A549 (cell line): ENCODE results near the gene FGR. TPM values are rescaled to one million over a fixed set of nuclear protein-coding genes. Genes with fewer than 3 reads are reported as not detected.

Source experiments
- ATAC-seq, 2 experiments: fragments of 200-7000 bp in 1 of 2; fragments of >200 bp in 1 of 2; cut with Nextera tagmentation in 1 of 2; cut with Tn5 transposase in 1 of 2; 3 replicates each; pipeline versions ENCODE4 v1.8.0 to v1.9.1; 2018 to 2020; ENCODE audit warnings: mild to moderate bottlenecking in 1 of 2, moderate library complexity in 1 of 2
- CTCF ChIA-PET: fragments of 300-600 bp; sonication (Branson Sonifier 250); formaldehyde crosslinking; extraction: SDS; loops from one replicate; lab custom pipeline; 2021; ENCODE audit warnings: antibody characterized with exemption, inconsistent platforms; lab: Yijun Ruan, JAX
- POLR2A ChIA-PET: fragments of 350-600 bp; formaldehyde crosslinking; extraction: SDS; loops from one replicate; lab custom pipeline; 2021; ENCODE audit warnings: antibody characterized with exemption, inconsistent platforms; lab: Yijun Ruan, JAX
- DNase-seq, 2 experiments: peaks; one replicate each; pipeline versions ENCODE4 v3.0.0 to v3.0.0-alpha.2; 2011 to 2016; ENCODE audit warnings: low read depth in 1 of 2, low spot score in 1 of 2
- FAIRE-seq: peaks from 2 replicates; lab custom pipeline; 2011; peaks lifted over from hg19 to GRCh38; lab: Jason Lieb, UNC
- H3K27ac ChIP-seq, 2 experiments: fragments of >200 bp; sonication (Bioruptor Twin); formaldehyde crosslinking; 3 replicates each; pipeline ENCODE4 v1.5.1; 2016 to 2017
- H3K4me1 ChIP-seq: fragments of >200 bp; sonication (Bioruptor Twin); formaldehyde crosslinking; 3 replicates; pipeline ENCODE4 v1.6.1; 2016
- H3K4me2 ChIP-seq: fragments of >200 bp; sonication (Bioruptor Twin); formaldehyde crosslinking; 3 replicates; pipeline ENCODE4 v1.6.1; 2016
- H3K4me3 ChIP-seq: fragments of >200 bp; sonication (Bioruptor Twin); formaldehyde crosslinking; 3 replicates; pipeline ENCODE4 v1.5.1; 2016
- H3K9me3 ChIP-seq: fragments of >200 bp; sonication (Bioruptor Twin); formaldehyde crosslinking; 3 replicates; pipeline ENCODE4 v1.6.1; 2016
- CBX2 ChIP-seq: fragments of 200-600 bp; sonication (generic); IDR thresholded peaks from 2 replicates; pipeline ENCODE4 v1.6.1; 2016; ENCODE audit warnings: low read depth, mild to moderate bottlenecking, borderline replicate concordance
- CEBPB ChIP-seq, 2 experiments: fragments of >200 bp in 1 of 2; sonication (Bioruptor Twin) in 1 of 2; formaldehyde crosslinking in 1 of 2; IDR thresholded peaks; 2 replicates each; pipeline ENCODE4 v1.6.1; 2012 to 2016
- CHD2 ChIP-seq: fragments of 150-350 bp; IDR thresholded peaks from 2 replicates; pipeline ENCODE4 v1.6.1; 2014; ENCODE audit warnings: low read length; ENCODE audit not compliant: partially characterized antibody
- CHD4 ChIP-seq: fragments of 200-600 bp; sonication (generic); IDR thresholded peaks from 2 replicates; pipeline ENCODE4 v1.6.1; 2016; ENCODE audit warnings: antibody characterized with exemption, mild to moderate bottlenecking, borderline replicate concordance
- FOXS1 ChIP-seq: fragments of 250-450 bp; sonication (Bioruptor Pico); IDR thresholded peaks from 2 replicates; pipeline ENCODE4 v1.5.0; 2020; ENCODE audit warnings: mild to moderate bottlenecking, moderate library complexity
- GATA3 ChIP-seq: IDR thresholded peaks from 2 replicates; pipeline ENCODE4 v1.6.1; 2012; ENCODE audit warnings: borderline replicate concordance
- HEYL ChIP-seq: fragments of 250-450 bp; sonication (Bioruptor Pico); IDR thresholded peaks from 2 replicates; pipeline ENCODE4 v1.8.0; 2021; ENCODE audit warnings: mild to moderate bottlenecking, moderate library complexity
- HOXA7 ChIP-seq: fragments of 250-450 bp; sonication (Bioruptor Pico); IDR thresholded peaks from 2 replicates; pipeline ENCODE4 v1.5.0; 2020; ENCODE audit warnings: mild to moderate bottlenecking, moderate library complexity
- HOXB13 ChIP-seq: fragments of 250-450 bp; sonication (Bioruptor Pico); IDR thresholded peaks from 2 replicates; pipeline ENCODE4 v1.5.0; 2020; ENCODE audit warnings: low read depth, mild to moderate bottlenecking, moderate library complexity
- HOXB5 ChIP-seq: fragments of 250-450 bp; sonication (Bioruptor Pico); IDR thresholded peaks from 2 replicates; pipeline ENCODE4 v1.5.0; 2020; ENCODE audit warnings: mild to moderate bottlenecking, moderate library complexity
- JUN ChIP-seq, 2 experiments: fragments of >200 bp; sonication (Bioruptor Twin); formaldehyde crosslinking; IDR thresholded peaks; 2 replicates in 1 of 2; 3 replicates in 1 of 2; pipeline ENCODE4 v1.6.1; 2016 to 2017
- JUNB ChIP-seq: fragments of >200 bp; sonication (Bioruptor Twin); formaldehyde crosslinking; IDR thresholded peaks from 2 replicates; pipeline ENCODE4 v1.6.1; 2016
- KDM1A ChIP-seq: fragments of 200-600 bp; sonication (generic); IDR thresholded peaks from 2 replicates; pipeline ENCODE4 v1.6.1; 2016; ENCODE audit warnings: low read depth, mild to moderate bottlenecking
- MAFK ChIP-seq: fragments of 450-650 bp; IDR thresholded peaks from 2 replicates; pipeline ENCODE4 v1.6.1; 2014; ENCODE audit not compliant: partially characterized antibody
- MYC ChIP-seq: IDR thresholded peaks from 2 replicates; pipeline ENCODE4 v1.6.1; 2012; ENCODE audit warnings: mild to moderate bottlenecking, inconsistent platforms, low read length, improper control_type of control experiment, borderline replicate concordance
- NFE2L2 ChIP-seq: fragments of 150-350 bp; conservative IDR thresholded peaks from 2 replicates; pipeline ENCODE4 v1.6.1; 2014; ENCODE audit warnings: low read length
- NR3C1 ChIP-seq: fragments of >200 bp; sonication (Bioruptor Twin); formaldehyde crosslinking; IDR thresholded peaks from 3 replicates; pipeline ENCODE4 v1.6.1; 2017
- POLR2A ChIP-seq: IDR thresholded peaks from 2 replicates; pipeline ENCODE4 v1.6.1; 2012; ENCODE audit warnings: mild to moderate bottlenecking, low read length
- POLR2AphosphoS2 ChIP-seq: conservative IDR thresholded peaks from 2 replicates; pipeline ENCODE4 v1.6.1; 2012; ENCODE audit warnings: low read length, improper control_type of control experiment, inconsistent platforms
- RAD21 ChIP-seq, 2 experiments: fragments of >200 bp in 1 of 2; sonication (Bioruptor Twin) in 1 of 2; formaldehyde crosslinking in 1 of 2; IDR thresholded peaks in 1 of 2; conservative IDR thresholded peaks in 1 of 2; 2 replicates in 1 of 2; 3 replicates in 1 of 2; pipeline ENCODE4 v1.6.1; 2012 to 2018; ENCODE audit warnings: inconsistent platforms in 1 of 2
- RARB ChIP-seq: fragments of 250-450 bp; sonication (Bioruptor Pico); IDR thresholded peaks from 2 replicates; pipeline ENCODE4 v1.8.0; 2021; ENCODE audit warnings: mild to moderate bottlenecking, moderate library complexity
- SREBF2 ChIP-seq: fragments of 450-650 bp; IDR thresholded peaks from 2 replicates; pipeline ENCODE4 v1.6.1; 2014; ENCODE audit warnings: mild to moderate bottlenecking, moderate library complexity
- ZNF302 ChIP-seq: fragments of 250-450 bp; sonication (Bioruptor Pico); IDR thresholded peaks from 2 replicates; pipeline ENCODE4 v1.9.0; 2021; ENCODE audit warnings: inconsistent platforms, mild to moderate bottlenecking, moderate library complexity
- ZSCAN20 ChIP-seq: fragments of 250-450 bp; sonication (Bioruptor Pico); IDR thresholded peaks from 2 replicates; pipeline ENCODE4 v1.8.0; 2022; ENCODE audit warnings: mild to moderate bottlenecking, moderate library complexity
- WGBS: methylation state at CpG from one replicate; pipeline ENCODE4 v1.1.6; 2017; ENCODE audit errors: missing lambda C conversion rate; 5-methylcytosine and 5-hydroxymethylcytosine counted together
- polyA plus RNA-seq, 4 experiments: library from polyadenylated mRNA; depleted of rRNA in 3 of 4; stranded (reverse); fragments of >200 nt; fragmentation: RNase III in 1 of 4; extraction: RNeasy Plus Mini Kit Qiagen cat#74134 plus additional on column Dnase treatment in 1 of 4; gene quantifications; 2 replicates in 3 of 4; 3 replicates in 1 of 4; pipeline ENCODE4 v1.2.3, GENCODE V29; 2011 to 2017
- TF ChIP-seq, protein P1 (sequence below): IDR thresholded peaks from 2 replicates; pipeline ENCODE4 v1.6.1; 2012
- TF ChIP-seq, protein P2 (sequence below): fragments of 250-450 bp; sonication (Bioruptor Pico); IDR thresholded peaks from 2 replicates; pipeline ENCODE4 v1.5.0; 2021; ENCODE audit warnings: mild to moderate bottlenecking, moderate library complexity, borderline replicate concordance

Gene FGR
- polyA plus RNA-seq, 2 of the 4 experiments (the other 2 are of a cell fraction), result not detected

DNA sequence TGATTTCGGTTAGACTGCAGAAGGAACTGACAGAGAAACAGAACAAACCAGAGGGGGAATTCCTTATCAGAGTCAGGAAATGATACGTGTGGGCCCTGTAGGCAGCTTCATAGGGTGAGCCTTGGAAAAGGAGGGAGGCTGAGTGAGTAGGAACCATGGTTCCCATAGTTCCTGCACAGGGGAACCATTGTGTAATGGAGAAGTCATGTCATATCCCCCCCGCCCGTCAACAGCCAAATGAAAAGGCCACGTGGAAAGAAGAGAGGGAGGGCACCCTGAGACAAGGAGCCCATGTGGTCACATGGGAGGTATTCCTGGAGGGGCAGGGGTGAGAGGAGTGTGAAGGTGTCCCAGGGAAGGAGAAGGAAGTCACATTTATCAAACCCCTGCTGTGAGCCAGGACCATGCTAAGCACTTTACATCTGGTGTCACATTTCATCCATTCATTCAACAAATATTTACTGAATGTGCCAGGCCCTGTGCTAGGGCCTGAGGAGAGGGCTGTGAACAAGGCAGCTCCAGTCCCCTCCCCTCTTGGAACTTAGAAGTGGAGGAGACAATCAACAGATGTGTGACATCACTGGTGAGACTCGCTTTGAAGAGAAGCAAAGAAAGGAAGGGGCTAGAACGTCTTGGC is 15.7 kb upstream of the FGR start:
- TF ChIP-seq HOXA7 (CRISPR knock-in tag) (no peak), CBX2 (no peak), RAD21 (conservative IDR thresholded peaks at IDR 0.05 in 1 of 2, IDR thresholded peaks at IDR 0.05 in 1 of 2) (no peak), NR3C1 (no peak), POLR2AphosphoS2 (no peak), JUN (IDR thresholded peaks at IDR 0.05) (no peak), GATA3 (no peak), MAFK (no peak), SREBF2 (no peak), HEYL (CRISPR knock-in tag) (no peak)
- TF ChIP-seq, protein P1, sequence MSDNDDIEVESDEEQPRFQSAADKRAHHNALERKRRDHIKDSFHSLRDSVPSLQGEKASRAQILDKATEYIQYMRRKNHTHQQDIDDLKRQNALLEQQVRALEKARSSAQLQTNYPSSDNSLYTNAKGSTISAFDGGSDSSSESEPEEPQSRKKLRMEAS, result no peak
- TF ChIP-seq, all 56 proteins: peak for 0
- Histone ChIP-seq H3K4me2 (no peak overlapping the region), H3K4me1 (no peaks in the 10 kb centered on the region), H3K4me3 (no peak overlapping the region), H3K9me3 (no peaks in the 10 kb centered on the region), H3K27ac (no peak overlapping the region)
- CTCF ChIA-PET, result interaction anchor here (0.6 to 1.6 kb wide), 6 partner anchors 10 to 242 kb away, joined by 3 to 9 read pairs (median 3); no protein-coding TSS in a partner anchor
- DNase-seq (no peak), ATAC-seq (no peak; a peak in 1 of 6 replicates), FAIRE-seq (no peak)
- POLR2A ChIA-PET, result no interaction called here
- 73% methylated on average over 7 of the region's 7 CpGs for WGBS

GRCh38 chr1:27650171-27650538 is 15.2 kb upstream of the FGR start:
- Histone ChIP-seq H3K4me3 (no peak overlapping the region), H3K27ac (no peak overlapping the region)
- POLR2A ChIA-PET, result no interaction called here
- CTCF ChIA-PET, result interaction anchor here (0.6 to 1.6 kb wide), 7 partner anchors 12 to 497 kb away, joined by 3 to 9 read pairs (median 4); no protein-coding TSS in a partner anchor
- TF ChIP-seq HOXB5, result no peak
- TF ChIP-seq ZNF302 (CRISPR knock-in tag), result no peak
- no peak for TF ChIP-seq HOXB13 (CRISPR knock-in tag)
- TF ChIP-seq ZSCAN20 (CRISPR knock-in tag), result no peak
- TF ChIP-seq, all 56 proteins: peak for 0
- Histone ChIP-seq H3K9me3 (no peaks in the 10 kb centered on the region), H3K4me1 (no peaks in the 10 kb centered on the region), H3K4me2 (no peak overlapping the region)
- DNase-seq (no peak), FAIRE-seq (no peak), ATAC-seq (no peak)
- 92% methylated on average over 1 of the region's 1 CpG for WGBS

DNA sequence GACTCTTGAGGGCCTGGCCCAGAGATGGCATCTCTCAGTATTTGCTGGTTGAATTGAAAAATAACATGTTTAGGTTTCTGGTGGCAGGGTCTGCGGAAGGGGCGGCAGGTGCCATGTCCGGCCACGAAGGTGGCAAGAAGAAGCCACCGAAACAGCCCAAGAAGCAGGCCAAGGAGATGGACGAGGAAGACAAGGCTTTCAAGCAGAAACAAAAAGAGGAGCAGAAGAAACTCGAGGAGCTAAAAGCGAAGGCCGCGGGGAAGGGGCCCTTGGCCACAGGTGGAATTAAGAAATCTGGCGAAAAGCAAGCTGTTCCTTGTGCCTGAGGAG is 14.3 kb upstream of the FGR start:
- no peaks in the 10 kb centered on the region for H3K9me3 ChIP-seq
- FAIRE-seq (no peak), DNase-seq (no peak)
- 88% methylated on average over 11 of the region's 11 CpGs for WGBS
- POLR2A ChIA-PET, result no interaction called here
- TF ChIP-seq NR3C1, result no peak
- TF ChIP-seq CHD2, result no peak
- no peak for TF ChIP-seq CEBPB (IDR thresholded peaks at IDR 0.05)
- no peak for TF ChIP-seq MYC
- TF ChIP-seq NFE2L2, result no peak
- TF ChIP-seq ZNF302 (CRISPR knock-in tag), result no peak
- TF ChIP-seq, all 56 proteins: peak for 0
- Histone ChIP-seq H3K4me1 (no peaks in the 10 kb centered on the region), H3K4me3 (no peak overlapping the region), H3K4me2 (no peak overlapping the region), H3K27ac (no peak overlapping the region)
- ATAC-seq, result no peak
- CTCF ChIA-PET, result interaction anchor here (0.9 to 1.6 kb wide), 6 partner anchors 13 to 496 kb away, joined by 3 to 9 read pairs (median 6); no protein-coding TSS in a partner anchor

DNA sequence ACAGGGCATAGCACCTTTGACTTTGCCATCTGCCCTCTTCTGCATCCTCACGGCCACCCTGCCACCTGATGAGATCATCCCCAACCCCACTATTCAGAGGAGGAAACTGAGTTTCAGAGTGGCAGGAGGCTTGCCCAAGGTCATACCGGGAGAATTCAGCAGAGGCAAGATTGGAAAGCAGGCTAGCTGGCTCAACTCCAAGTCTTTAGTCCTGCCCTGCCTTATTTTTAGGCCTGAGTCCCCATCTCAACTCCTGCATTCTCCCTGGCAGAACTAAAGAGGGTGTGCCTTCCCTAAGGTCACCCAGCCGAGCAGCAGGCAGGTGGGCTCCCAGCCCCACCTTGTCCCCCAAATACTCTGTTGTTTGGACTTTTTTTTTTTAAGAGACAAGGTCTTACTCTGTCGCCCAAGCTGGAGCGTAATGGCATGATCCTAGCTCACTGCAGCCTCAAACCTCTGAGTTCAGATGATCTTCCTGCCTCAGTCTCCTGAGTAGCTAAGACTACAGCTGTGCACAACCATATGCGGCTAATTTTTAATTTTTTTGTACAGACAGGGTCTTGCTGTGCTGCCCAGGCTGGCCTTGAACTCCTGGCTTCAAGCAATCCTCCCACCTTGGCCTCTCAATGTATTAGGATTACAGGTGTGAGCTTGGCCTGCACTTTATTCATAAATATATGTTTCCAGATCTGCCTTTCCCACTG is 13.8 kb upstream of the FGR start:
- POLR2A ChIA-PET, result no interaction called here
- ATAC-seq (no peak), DNase-seq (no peak), FAIRE-seq (no peak)
- Histone ChIP-seq H3K4me1 (no peaks in the 10 kb centered on the region), H3K4me2 (no peak overlapping the region), H3K4me3 (no peak overlapping the region), H3K27ac (no peak overlapping the region), H3K9me3 (no peaks in the 10 kb centered on the region)
- WGBS, result 81% methylated on average over 6 of the region's 6 CpGs
- CTCF ChIA-PET, result interaction anchor here (1.0 to 1.6 kb wide), 5 partner anchors 16 to 92 kb away, joined by 3 to 6 read pairs (median 5); no protein-coding TSS in a partner anchor
- TF ChIP-seq POLR2A (no peak), HOXA7 (CRISPR knock-in tag) (no peak), CBX2 (no peak), JUN (IDR thresholded peaks at IDR 0.05) (no peak), CHD4 (no peak), FOXS1 (CRISPR knock-in tag) (no peak), RARB (no peak), JUNB (no peak), CHD2 (no peak), KDM1A (no peak)
- TF ChIP-seq, protein P2, sequence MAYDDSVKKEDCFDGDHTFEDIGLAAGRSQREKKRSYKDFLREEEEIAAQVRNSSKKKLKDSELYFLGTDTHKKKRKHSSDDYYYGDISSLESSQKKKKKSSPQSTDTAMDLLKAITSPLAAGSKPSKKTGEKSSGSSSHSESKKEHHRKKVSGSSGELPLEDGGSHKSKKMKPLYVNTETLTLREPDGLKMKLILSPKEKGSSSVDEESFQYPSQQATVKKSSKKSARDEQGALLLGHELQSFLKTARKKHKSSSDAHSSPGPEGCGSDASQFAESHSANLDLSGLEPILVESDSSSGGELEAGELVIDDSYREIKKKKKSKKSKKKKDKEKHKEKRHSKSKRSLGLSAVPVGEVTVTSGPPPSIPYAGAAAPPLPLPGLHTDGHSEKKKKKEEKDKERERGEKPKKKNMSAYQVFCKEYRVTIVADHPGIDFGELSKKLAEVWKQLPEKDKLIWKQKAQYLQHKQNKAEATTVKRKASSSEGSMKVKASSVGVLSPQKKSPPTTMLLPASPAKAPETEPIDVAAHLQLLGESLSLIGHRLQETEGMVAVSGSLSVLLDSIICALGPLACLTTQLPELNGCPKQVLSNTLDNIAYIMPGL (CRISPR knock-in tag), result no peak
